SKM-1 (cell line): Measurements from ENCODE around the gene CST3.
"Not testable (repeated sequence)": the region's sequence is repeated elsewhere in the genome, so short reads cannot be mapped to it uniquely, and the experiment has no call there.

Experiments used
- DNase-seq: peaks from one replicate; lab custom pipeline; 2025; ENCODE audit not compliant: unreplicated experiment; lab: John Stamatoyannopoulos, UW

The CST3 gene

GRCh38 chr20:23644164-23644563 is 6.4 kb upstream of the CST3 start:
- no peak for DNase-seq

GRCh38 chr20:23643659-23644058 is 5.9 kb upstream of the CST3 start:
- DNase-seq, result peak; percentile 76

- peak; percentile 40 for DNase-seq
Measured at GRCh38 chr20:23641936-23642751, 4.4 kb upstream of the CST3 start.

GRCh38 chr20:23640671-23641667 is 3.2 kb upstream of the CST3 start:
- DNase-seq, result no peak

GRCh38 chr20:23640018-23640601 is 2.4 kb upstream of the CST3 start:
- DNase-seq, result no peak

- no peak for DNase-seq
Measured at GRCh38 chr20:23639490-23639958, 1.8 kb upstream of the CST3 start.

- no peak for DNase-seq
Measured at GRCh38 chr20:23638309-23638708, 554 bp upstream of the CST3 start.

GRCh38 chr20:23636908-23637281 is 860 bp downstream of the CST3 start:
- DNase-seq, result no peak

GRCh38 chr20:23636182-23636907 is 1.4 kb downstream of the CST3 start:
- no peak for DNase-seq

GRCh38 chr20:23635768-23636090 is 2.0 kb downstream of the CST3 start:
- not testable (repeated sequence) for DNase-seq

GRCh38 chr20:23634985-23635767 is 2.6 kb downstream of the CST3 start:
- no peak for DNase-seq

- DNase-seq, result no peak
Measured at GRCh38 chr20:23634044-23634801, 3.5 kb downstream of the CST3 start.

- no peak for DNase-seq
Measured at GRCh38 chr20:23632711-23633573, 4.8 kb downstream of the CST3 start.

GRCh38 chr20:23631981-23632710 is 5.6 kb downstream of the CST3 start:
- no peak for DNase-seq

GRCh38 chr20:23631226-23631822 is 6.4 kb downstream of the CST3 start:
- no peak for DNase-seq

- no peak for DNase-seq
Measured at GRCh38 chr20:23630392-23630849, 7.3 kb downstream of the CST3 start.
